ENCODE results near the gene CDH2.

DNA sequence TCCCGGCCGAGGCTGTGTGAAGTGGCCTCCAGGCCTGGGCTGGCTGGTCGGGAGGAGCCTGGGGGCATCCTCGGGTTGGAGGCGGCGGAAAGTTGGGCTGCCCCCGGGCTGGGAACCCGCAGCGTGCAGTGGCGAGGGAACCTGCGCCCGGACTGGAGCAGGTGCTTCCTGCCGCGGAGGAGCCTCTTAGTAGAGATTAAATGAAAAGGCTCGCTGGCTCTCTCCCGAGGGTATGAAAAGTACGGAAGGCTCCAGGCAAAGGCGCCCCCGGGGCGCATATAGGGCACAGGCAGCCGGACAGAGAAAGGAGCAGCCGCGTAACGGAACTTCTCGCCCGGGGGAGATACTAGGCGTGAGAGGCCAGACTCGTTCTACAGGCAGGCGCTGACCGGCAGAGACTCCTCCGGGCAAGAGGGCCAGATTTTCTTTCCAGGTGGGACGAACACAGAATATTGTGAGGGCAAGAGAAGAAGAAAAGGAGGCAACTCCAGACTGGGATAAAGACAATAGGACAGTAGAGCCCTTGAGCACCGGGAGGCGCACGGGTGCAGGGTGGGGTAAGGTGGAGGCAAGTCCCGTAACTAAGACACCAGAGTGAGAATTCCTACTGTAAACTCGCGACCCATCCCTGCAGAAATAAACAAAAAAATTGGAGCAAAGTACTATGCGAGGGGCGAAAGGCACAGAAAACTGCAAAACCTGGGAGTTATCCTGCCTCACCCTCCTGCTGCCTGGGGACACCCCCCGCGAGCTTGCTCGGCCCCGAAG, 816 bp downstream of the CDH2 start:
- TF ChIP-seq CTCF (conservative IDR thresholded peaks at IDR 0.05 in 1 of 2, IDR thresholded peaks at IDR 0.05 in 1 of 2; ENCODE audit: low read depth in 1 of 2, low read length in 2 of 2) (no peak), EZH2 (IDR thresholded peaks at IDR 0.05; ENCODE audit: low read length, missing control alignments) (no peak)
